Hematopoietic multipotent progenitor cell treated with erythropoietin and hydrocortisone succinate and interleukin-3 and kit ligand, for 6 days (in vitro differentiated cells): ENCODE measurements around the gene CSNK2A1.
A peak's percentile ranks its signal among the peaks of the same experiment; 100 is the strongest.
"Not testable (repeated sequence)": the region's sequence is repeated elsewhere in the genome, so short reads cannot be mapped to it uniquely, and the experiment has no call there.

Source experiments
- DNase-seq: peaks from one replicate; pipeline ENCODE4 v3.0.0-alpha.2; 2015

Gene CSNK2A1

GRCh38 chr20:543369-544152 lies at the start of gene CSNK2A1:
TSS of gene CSNK2A1 (minus strand) at chr20:543790. CDS start at chr20:508551, 35,239 bp downstream.
- peak; percentile 98 for DNase-seq

GRCh38 chr20:592506-592905 lies 48.9 kb upstream of the CSNK2A1 start:
- no peak for DNase-seq

GRCh38 chr20:591941-592340 lies 48.4 kb upstream of the CSNK2A1 start:
- DNase-seq: no peak

- no peak for DNase-seq
These were observed 45.5 kb upstream of the CSNK2A1 start for GRCh38 chr20:588932-589672.

- no peak for DNase-seq
These were observed 44.9 kb upstream of the CSNK2A1 start for GRCh38 chr20:588476-588875.

- no peak for DNase-seq
These were observed 41.3 kb upstream of the CSNK2A1 start for GRCh38 chr20:584971-585301.

GRCh38 chr20:584161-584970 lies 40.8 kb upstream of the CSNK2A1 start:
- DNase-seq: peak; percentile 82

GRCh38 chr20:582204-582603 lies 38.6 kb upstream of the CSNK2A1 start:
- DNase-seq: no peak

GRCh38 chr20:578940-579690 lies 35.5 kb upstream of the CSNK2A1 start:
- DNase-seq: not testable (repeated sequence)

- peak; percentile 63 for DNase-seq
These were observed 33.7 kb upstream of the CSNK2A1 start for GRCh38 chr20:577167-577791.

GRCh38 chr20:576156-576555 lies 32.6 kb upstream of the CSNK2A1 start:
- DNase-seq: peak; percentile 22

GRCh38 chr20:575230-575629 lies 31.6 kb upstream of the CSNK2A1 start:
- DNase-seq: no peak

- DNase-seq: no peak
These were observed 30.8 kb upstream of the CSNK2A1 start for GRCh38 chr20:574297-574942.

- DNase-seq: no peak
These were observed 30.1 kb upstream of the CSNK2A1 start for GRCh38 chr20:573414-574296.

GRCh38 chr20:572727-573126 lies 29.1 kb upstream of the CSNK2A1 start:
- no peak for DNase-seq

GRCh38 chr20:571754-572441 lies 28.3 kb upstream of the CSNK2A1 start:
- no peak for DNase-seq

GRCh38 chr20:568673-569415 lies 25.3 kb upstream of the CSNK2A1 start:
- no peak for DNase-seq

GRCh38 chr20:568097-568652 lies 24.6 kb upstream of the CSNK2A1 start:
- DNase-seq: no peak

GRCh38 chr20:564192-564591 lies 20.6 kb upstream of the CSNK2A1 start:
- DNase-seq: peak; percentile 60
